GM12872 (cell line): ENCODE results near the gene ARHGAP31.

Source experiments
- CTCF ChIP-seq: IDR thresholded peaks from 3 replicates; pipeline ENCODE4 v1.5.1; 2011; ENCODE audit warnings: low read depth, mild to moderate bottlenecking, low read length, moderate library complexity; ENCODE audit not compliant: insufficient read depth

The ARHGAP31 gene

DNA sequence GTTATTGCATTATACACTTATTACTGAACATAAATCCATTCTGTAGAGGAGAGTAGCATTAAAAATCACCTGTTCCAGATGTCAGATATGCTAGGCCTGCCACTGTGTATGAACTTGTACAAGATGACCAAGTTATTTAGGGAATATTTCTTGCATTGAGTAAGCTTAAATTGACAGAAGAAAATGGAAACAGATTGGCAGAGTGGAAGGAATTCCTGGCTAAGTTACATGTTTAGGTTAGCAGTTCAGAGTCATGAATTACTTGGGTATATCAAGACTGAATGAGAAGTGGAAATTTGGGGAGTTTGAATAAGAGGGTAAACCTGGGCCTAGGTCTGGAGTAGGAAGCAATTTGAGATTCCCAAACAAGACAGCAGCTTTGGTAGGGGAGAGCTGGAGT lies 44.6 kb downstream of the ARHGAP31 start:
- TF ChIP-seq CTCF = no peak

DNA sequence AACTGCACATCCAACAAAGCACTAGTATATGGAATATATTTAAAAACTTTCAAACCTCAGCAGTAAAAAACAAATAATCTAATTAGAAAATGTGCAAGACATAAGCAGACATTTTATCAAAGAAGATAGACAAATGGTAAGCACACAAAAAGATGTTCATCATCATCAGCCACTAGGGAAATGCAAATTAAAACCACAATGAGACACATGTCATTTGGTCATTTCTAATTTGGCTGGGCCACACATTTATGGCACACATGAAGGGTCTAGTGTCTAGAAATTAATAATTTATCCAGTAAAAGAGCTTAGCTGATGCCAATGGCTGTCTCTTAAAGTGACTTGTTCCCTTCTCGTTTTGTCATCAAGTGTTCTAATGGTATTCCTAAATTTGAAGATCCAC lies 45.8 kb downstream of the ARHGAP31 start:
- no peak for TF ChIP-seq CTCF

DNA sequence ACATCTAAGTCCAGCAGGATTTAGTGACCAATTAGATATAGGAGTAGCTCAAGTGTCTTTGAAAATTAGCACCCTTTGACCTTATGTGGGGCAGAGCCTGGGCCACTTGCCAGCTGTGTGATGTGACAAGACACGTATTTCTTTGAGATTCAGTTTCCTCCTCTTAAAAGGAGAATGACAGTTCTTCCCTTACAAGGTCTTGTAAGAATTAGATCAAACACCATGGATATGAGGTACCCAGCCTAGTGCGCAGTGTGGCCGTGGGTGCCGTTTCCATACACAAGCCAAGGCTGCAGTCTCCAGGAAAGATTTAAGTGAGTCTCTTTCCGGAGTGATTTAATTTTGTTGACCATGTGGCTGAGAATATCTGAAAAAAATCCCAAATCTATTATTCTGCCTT lies 46.3 kb downstream of the ARHGAP31 start:
- no peak for TF ChIP-seq CTCF

GRCh38 chr3:119342176-119342575 lies 48.0 kb downstream of the ARHGAP31 start:
- TF ChIP-seq CTCF = no peak

- TF ChIP-seq CTCF = 0 out of 3 replicates have a peak, but pooled peaks have one; percentile 6
These were observed 49.5 kb downstream of the ARHGAP31 start for GRCh38 chr3:119343719-119344118.

- TF ChIP-seq CTCF = no peak
These were observed 51.9 kb downstream of the ARHGAP31 start for GRCh38 chr3:119346076-119346496.

- no peak for TF ChIP-seq CTCF
These were observed 52.9 kb downstream of the ARHGAP31 start for GRCh38 chr3:119347036-119347435.
